Caco-2 (cell line): ENCODE measurements around the gene ABCC9. TPM values are rescaled to one million over a fixed set of nuclear protein-coding genes. Genes with fewer than 3 reads are reported as not detected.

Experiments
- BruUV-seq: library from RNA; stranded (reverse); fragments of 400-500 nt; replicated peaks from 2 replicates; lab custom pipeline; 2021; lab: Mats Ljungman, UMichigan
- CTCF ChIA-PET: fragments of 300-600 bp; sonication (Branson Sonifier 250); formaldehyde crosslinking; loops from one replicate; lab custom pipeline; 2022; ENCODE audit warnings: antibody characterized with exemption; lab: Charles Lee
- POLR2A ChIA-PET: fragments of 300-600 bp; sonication (Branson Sonifier 250); formaldehyde crosslinking; loops from one replicate; lab custom pipeline; 2022; ENCODE audit warnings: antibody characterized with exemption; lab: Charles Lee
- DNase-seq, 2 experiments: peaks; one replicate each; pipeline versions ENCODE4 v3.0.0 to v3.0.0-alpha.2; 2020 to 2022
- H3K27me3 ChIP-seq: replicated peaks from 2 replicates; pipeline ENCODE4 v1.6.0; 2011; ENCODE audit warnings: low read length; ENCODE audit not compliant: control insufficient read depth, insufficient read depth
- H3K36me3 ChIP-seq: 2 replicates; pipeline ENCODE4 v1.5.1; 2011; ENCODE audit warnings: low read length; ENCODE audit not compliant: control insufficient read depth, insufficient read depth
- H3K4me1 ChIP-seq: fragments of 250-450 bp; sonication (Bioruptor Pico); 2 replicates; pipeline ENCODE4 v1.5.1; 2020; ENCODE audit warnings: mild to moderate bottlenecking
- H3K4me3 ChIP-seq: 2 replicates; pipeline ENCODE4 v1.5.1; 2011; ENCODE audit warnings: low read depth, mild to moderate bottlenecking, control low read depth, low read length
- H3K9me3 ChIP-seq: fragments of 250-450 bp; sonication (Bioruptor Pico); 2 replicates; pipeline ENCODE4 v1.5.1; 2020; ENCODE audit warnings: mild to moderate bottlenecking, moderate library complexity
- H3K27ac Mint-ChIP-seq: one replicate; pipeline ENCODE4 v1.8.0; 2022; ENCODE audit warnings: mixed read lengths; ENCODE audit not compliant: unreplicated experiment
- H3K27me3 Mint-ChIP-seq: one replicate; pipeline ENCODE4 v1.8.0; 2022; ENCODE audit warnings: mixed read lengths; ENCODE audit not compliant: insufficient read depth, unreplicated experiment
- H3K36me3 Mint-ChIP-seq: one replicate; pipeline ENCODE4 v1.8.0; 2022; ENCODE audit warnings: mild to moderate bottlenecking, mixed read lengths; ENCODE audit not compliant: insufficient read depth, unreplicated experiment
- H3K4me1 Mint-ChIP-seq: one replicate; pipeline ENCODE4 v1.8.0; 2022; ENCODE audit warnings: low read depth, mixed read lengths; ENCODE audit not compliant: unreplicated experiment
- H3K4me3 Mint-ChIP-seq: one replicate; pipeline ENCODE4 v1.8.0; 2022; ENCODE audit warnings: mild to moderate bottlenecking, moderate library complexity, mixed read lengths; ENCODE audit not compliant: unreplicated experiment
- H3K9me3 Mint-ChIP-seq: one replicate; pipeline ENCODE4 v1.8.0; 2022; ENCODE audit warnings: mixed read lengths; ENCODE audit not compliant: unreplicated experiment
- intact Hi-C: fragments of 100-400 bp; cut with micrococcal nuclease; formaldehyde crosslinking; loops from one replicate; pipeline ENCODE4 v1.10.0; 2022; ENCODE audit not compliant: unreplicated experiment
- total RNA-seq: library from RNA; stranded (reverse); gene quantifications from 2 replicates; pipeline ENCODE4 v1.2.3, GENCODE V29; 2022
- TF ChIP-seq, protein P1 (sequence below), 2 experiments: fragments of 200-600 bp in 1 of 2; IDR thresholded peaks; 1 replicate in 1 of 2; 2 replicates in 1 of 2; pipeline versions ENCODE4 v1.5.1 to v1.8.0; 2011 to 2022; ENCODE audit warnings: antibody characterized with exemption in 1 of 2, control low read depth in 1 of 2, inconsistent platforms in 1 of 2, low read depth in 1 of 2, low read length in 1 of 2, mild to moderate bottlenecking in 1 of 2, moderate library complexity in 1 of 2; ENCODE audit not compliant: insufficient read depth in 1 of 2, severe bottlenecking in 1 of 2, unreplicated experiment in 1 of 2

The ABCC9 gene
- total RNA-seq, 1 experiment from 2014 or later = 130 TPM

DNA sequence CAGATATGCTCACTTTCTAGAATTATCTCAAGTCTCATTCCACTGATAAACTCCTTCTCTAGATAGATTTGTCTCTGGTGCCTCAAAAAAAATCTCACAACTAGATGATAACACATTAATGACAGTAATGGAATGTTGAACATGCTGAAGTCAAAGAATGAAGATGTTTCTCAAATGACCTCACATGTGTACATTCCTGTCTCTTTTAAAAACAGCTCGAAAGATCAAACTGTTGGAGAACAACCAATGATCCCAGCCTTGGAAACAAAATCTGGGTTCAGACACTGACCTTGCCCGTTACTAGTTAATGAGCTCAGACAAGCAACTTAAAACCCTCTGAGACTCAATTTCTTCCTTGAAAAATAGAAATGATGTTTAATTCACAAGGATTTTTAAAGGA is 122.0 kb downstream of the ABCC9 start:
- ChIA-PET POLR2A (interaction anchor here (0.5 to 2.3 kb wide), 5 partner anchors 13 to 122 kb away, joined by 3 to 29 read pairs (median 4); partner anchors contain the start of genes ABCC9 and KCNJ8), CTCF (interaction anchor here (0.9 to 1.9 kb wide), 2 partner anchors 45 to 171 kb away, joined by 3 to 24 read pairs; partner anchors contain the start of gene KCNJ8)
- TF ChIP-seq, protein P1, sequence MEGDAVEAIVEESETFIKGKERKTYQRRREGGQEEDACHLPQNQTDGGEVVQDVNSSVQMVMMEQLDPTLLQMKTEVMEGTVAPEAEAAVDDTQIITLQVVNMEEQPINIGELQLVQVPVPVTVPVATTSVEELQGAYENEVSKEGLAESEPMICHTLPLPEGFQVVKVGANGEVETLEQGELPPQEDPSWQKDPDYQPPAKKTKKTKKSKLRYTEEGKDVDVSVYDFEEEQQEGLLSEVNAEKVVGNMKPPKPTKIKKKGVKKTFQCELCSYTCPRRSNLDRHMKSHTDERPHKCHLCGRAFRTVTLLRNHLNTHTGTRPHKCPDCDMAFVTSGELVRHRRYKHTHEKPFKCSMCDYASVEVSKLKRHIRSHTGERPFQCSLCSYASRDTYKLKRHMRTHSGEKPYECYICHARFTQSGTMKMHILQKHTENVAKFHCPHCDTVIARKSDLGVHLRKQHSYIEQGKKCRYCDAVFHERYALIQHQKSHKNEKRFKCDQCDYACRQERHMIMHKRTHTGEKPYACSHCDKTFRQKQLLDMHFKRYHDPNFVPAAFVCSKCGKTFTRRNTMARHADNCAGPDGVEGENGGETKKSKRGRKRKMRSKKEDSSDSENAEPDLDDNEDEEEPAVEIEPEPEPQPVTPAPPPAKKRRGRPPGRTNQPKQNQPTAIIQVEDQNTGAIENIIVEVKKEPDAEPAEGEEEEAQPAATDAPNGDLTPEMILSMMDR (IDR thresholded peaks at IDR 0.05; ENCODE audit: insufficient read depth in 1 of 2, low read depth in 1 of 2, low read length in 1 of 2, severe bottlenecking in 1 of 2, unreplicated experiment in 1 of 2) = no peak
- peaks cover 10% of the 10 kb centered on the region; the same call in 1 of the 2 replicates for H3K9me3 ChIP-seq
- no peaks in the 10 kb centered on the region for H3K27me3 Mint-ChIP-seq
- peaks cover 29% of the 10 kb centered on the region for H3K9me3 Mint-ChIP-seq
- DNase-seq = peak; percentile 81 to 83
- H3K27ac Mint-ChIP-seq = peak overlapping the region; percentile 94
- H3K4me3 ChIP-seq = no peak overlapping the region
- peak overlapping the region; percentile 61 for H3K4me3 Mint-ChIP-seq
- H3K4me1 ChIP-seq = peaks cover 79% of the 10 kb centered on the region
- peaks cover 61% of the 10 kb centered on the region for H3K4me1 Mint-ChIP-seq
- no TSS peak for BruUV-seq
- H3K36me3 ChIP-seq = no peaks in the 10 kb centered on the region
- peaks cover 57% of the 10 kb centered on the region for H3K36me3 Mint-ChIP-seq
- H3K27me3 ChIP-seq = no peaks in the 10 kb centered on the region
- intact Hi-C loops = loop anchor here (1.0 to 5.0 kb wide), 8 partner anchors 19 to 223 kb away; partner anchors contain the start of genes KCNJ8 and LDHB

DNA sequence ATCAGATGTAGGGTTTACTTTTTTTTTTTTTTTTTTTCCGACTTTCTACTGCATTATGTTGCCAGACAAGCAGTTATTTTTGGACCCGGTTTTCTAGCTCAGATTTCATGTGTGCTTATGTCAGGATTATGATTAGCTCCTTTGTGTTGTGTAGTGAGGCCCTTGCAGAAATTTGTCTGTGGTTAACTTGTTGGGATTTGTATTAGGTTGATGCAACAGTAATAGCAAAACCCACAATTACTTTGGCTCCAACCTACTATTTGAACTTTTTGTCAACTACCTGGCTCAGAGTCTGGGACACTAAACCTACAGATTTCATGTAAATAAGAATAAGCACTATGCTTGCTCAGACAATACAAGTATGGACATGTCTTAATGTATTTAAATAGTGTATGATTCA is 122.6 kb downstream of the ABCC9 start:
- ChIA-PET POLR2A (interaction anchor here (0.6 to 2.3 kb wide), 5 partner anchors 37 to 162 kb away, joined by 3 to 29 read pairs (median 4); partner anchors contain the start of genes ABCC9 and KCNJ8), CTCF (interaction anchor here (1.9 kb wide), 1 partner anchor 45 kb away, joined by 24 read pairs; the partner anchor contains the start of gene KCNJ8)
- H3K36me3 Mint-ChIP-seq = peaks cover 57% of the 10 kb centered on the region
- H3K27me3 Mint-ChIP-seq = no peaks in the 10 kb centered on the region
- H3K27me3 ChIP-seq = no peaks in the 10 kb centered on the region
- peaks cover 78% of the 10 kb centered on the region for H3K4me1 ChIP-seq
- H3K36me3 ChIP-seq = peaks cover 2% of the 10 kb centered on the region; the same call in 1 of the 2 replicates
- DNase-seq = peak in 1 of 2 experiments; percentile 57
- no peak overlapping the region for H3K4me3 ChIP-seq
- peaks cover 11% of the 10 kb centered on the region; the same call in 1 of the 2 replicates for H3K9me3 ChIP-seq
- H3K4me1 Mint-ChIP-seq = peaks cover 55% of the 10 kb centered on the region
- intact Hi-C loops = loop anchor here (1.0 to 5.0 kb wide), 8 partner anchors 18 to 224 kb away; partner anchors contain the start of genes KCNJ8 and LDHB
- BruUV-seq = no TSS peak
- peak overlapping the region; percentile 94 for H3K27ac Mint-ChIP-seq
- TF ChIP-seq, protein P1 (IDR thresholded peaks at IDR 0.05; ENCODE audit: insufficient read depth in 1 of 2, low read depth in 1 of 2, low read length in 1 of 2, severe bottlenecking in 1 of 2, unreplicated experiment in 1 of 2) = no peak
- peaks cover 29% of the 10 kb centered on the region for H3K9me3 Mint-ChIP-seq
- H3K4me3 Mint-ChIP-seq = peak overlapping the region; percentile 61

DNA sequence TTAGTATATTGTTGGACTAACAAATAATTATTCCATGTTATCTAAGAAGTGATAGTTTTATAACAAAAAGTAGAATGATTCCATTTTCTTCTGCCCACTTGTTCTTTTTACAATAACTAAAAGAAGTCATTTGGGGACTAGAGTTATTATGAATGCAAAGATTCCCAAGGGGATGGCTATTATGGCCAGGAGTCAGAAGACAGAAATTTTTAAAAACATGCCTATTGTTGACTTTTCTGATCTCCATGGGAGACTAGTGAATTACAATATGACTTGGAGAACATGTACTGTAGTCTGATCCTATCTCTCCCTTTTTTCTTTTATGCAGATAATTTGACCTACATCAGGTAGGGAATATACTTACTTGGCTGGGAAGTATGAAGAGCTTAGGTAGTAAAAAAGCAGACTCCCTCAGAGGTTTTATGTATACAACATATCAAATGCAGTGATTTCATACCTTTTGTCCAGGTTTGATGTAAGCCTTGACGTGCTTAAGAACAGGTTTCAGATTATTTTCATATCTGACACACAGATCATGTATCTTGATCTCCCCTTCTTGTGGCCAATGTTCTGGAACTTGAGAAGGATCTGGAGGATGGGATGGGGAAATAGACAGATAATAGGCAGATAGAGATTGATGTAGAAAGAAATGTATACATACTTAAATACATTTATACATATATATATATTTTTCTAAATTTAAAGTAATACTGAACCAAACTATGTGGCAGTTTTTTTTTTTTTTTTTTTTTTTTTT is 125.7 kb downstream of the ABCC9 start:
- TF ChIP-seq, protein P1 (IDR thresholded peaks at IDR 0.05; ENCODE audit: insufficient read depth in 1 of 2, low read depth in 1 of 2, low read length in 1 of 2, severe bottlenecking in 1 of 2, unreplicated experiment in 1 of 2) = no peak
- H3K27me3 ChIP-seq = no peaks in the 10 kb centered on the region
- peaks cover 21% of the 10 kb centered on the region for H3K9me3 ChIP-seq
- peaks cover 38% of the 10 kb centered on the region for H3K9me3 Mint-ChIP-seq
- peaks cover 50% of the 10 kb centered on the region for H3K4me1 Mint-ChIP-seq
- H3K36me3 ChIP-seq = peaks cover 2% of the 10 kb centered on the region; the same call in 1 of the 2 replicates
- peak overlapping the region; percentile 86 for H3K27ac Mint-ChIP-seq
- H3K4me1 ChIP-seq = peaks cover 46% of the 10 kb centered on the region
- no TSS peak for BruUV-seq
- intact Hi-C loops = loop anchor here (5.0 kb wide), 1 partner anchor 227 kb away; no protein-coding TSS in a partner anchor
- POLR2A ChIA-PET = no interaction called here
- no peak overlapping the region for H3K4me3 ChIP-seq
- peaks cover 82% of the 10 kb centered on the region for H3K36me3 Mint-ChIP-seq
- CTCF ChIA-PET = no interaction called here
- peak overlapping the region; percentile 49 for H3K4me3 Mint-ChIP-seq
- no peaks in the 10 kb centered on the region for H3K27me3 Mint-ChIP-seq
- DNase-seq = no peak
